22Rv1 (cell line): Measurements from ENCODE around the gene TRA2A.

ENCODE experiments used
- CTCF ChIP-seq: fragments of 450-650 bp; IDR thresholded peaks from 2 replicates; pipeline ENCODE4 v1.5.1; 2017; ENCODE audit warnings: mild to moderate bottlenecking
- ZFX ChIP-seq: fragments of 450-650 bp; IDR thresholded peaks from 2 replicates; pipeline ENCODE4 v1.6.1; 2017; ENCODE audit warnings: antibody characterized with exemption, borderline replicate concordance

DNA sequence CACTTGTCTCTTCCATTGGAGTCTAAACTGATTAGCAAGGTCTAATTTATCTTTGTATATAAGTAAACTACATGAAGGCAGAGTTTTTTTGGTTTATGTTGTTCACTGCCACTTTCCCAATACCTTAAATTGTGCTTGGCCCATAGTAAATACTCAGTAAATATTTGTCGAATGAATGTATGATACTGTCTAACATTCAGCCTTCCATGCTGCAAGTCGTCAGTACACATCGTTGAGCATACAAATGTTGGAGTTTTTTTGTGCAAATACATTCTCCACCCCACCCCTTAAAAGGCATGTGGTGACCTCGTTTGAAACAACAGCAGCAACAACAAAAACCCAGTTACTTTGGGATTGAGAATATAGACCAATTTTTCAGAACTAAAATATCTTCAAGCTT, 44.1 kb downstream of the TRA2A start:
- TF ChIP-seq CTCF (no peak), ZFX (no peak)
